Ovary (tissue), 3 donors: ENCODE data around the gene CCDC40.

Experiments
- CTCF ChIP-seq, 3 donors: fragments of 450-650 bp in 2 of 3; fragments of 200-600 bp in 1 of 3; IDR thresholded peaks; one replicate each; pipeline versions ENCODE4 v1.5.1 to v1.8.0; 2016 to 2022; ENCODE audit warnings: antibody characterized with exemption in 3 of 3, mild to moderate bottlenecking in 1 of 3
- POLR2A ChIP-seq: fragments of 450-650 bp; IDR thresholded peaks from one replicate; pipeline ENCODE4 v1.6.1; 2017; ENCODE audit warnings: antibody characterized with exemption, mild to moderate bottlenecking, moderate library complexity
- donor health status: DM: no; HTN: no; CAD: no.

- TF ChIP-seq CTCF (IDR thresholded peaks at IDR 0.05) = no peak
- no peak for TF ChIP-seq POLR2A
These were observed 75.4 kb downstream of the CCDC40 start for GRCh38 chr17:80111702-80112470.
